Mesenchymal stem cell (in vitro differentiated cells and primary cell): ENCODE measurements around the gene ATE1.

Source experiments
- DNase-seq: peaks from one replicate; pipeline ENCODE4 v3.0.0-alpha.2; 2013
- H2AFZ ChIP-seq: one replicate; pipeline ENCODE4 v1.6.1; 2013; ENCODE audit warnings: low read depth, mild to moderate bottlenecking, control low read depth, inconsistent platforms, low read length, moderate library complexity
- H2AK5ac ChIP-seq: 2 replicates; pipeline ENCODE4 v1.6.1; 2013; ENCODE audit warnings: low read length, moderate library complexity, mild to moderate bottlenecking, inconsistent platforms; ENCODE audit not compliant: severe bottlenecking
- H2BK120ac ChIP-seq: one replicate; pipeline ENCODE4 v1.6.1; 2013; ENCODE audit warnings: low read depth, mild to moderate bottlenecking, inconsistent platforms, low read length, moderate library complexity
- H2BK12ac ChIP-seq, 2 experiments: one replicate each; pipeline ENCODE4 v1.6.1; 2013; ENCODE audit warnings: inconsistent platforms in 2 of 2, low read length in 2 of 2, mild to moderate bottlenecking in 2 of 2, moderate library complexity in 2 of 2, control low read depth in 1 of 2
- H2BK15ac ChIP-seq: one replicate; pipeline ENCODE4 v1.6.1; 2013; ENCODE audit warnings: mild to moderate bottlenecking, low read depth, inconsistent platforms; ENCODE audit not compliant: poor library complexity, severe bottlenecking
- H2BK5ac ChIP-seq: 2 replicates; pipeline ENCODE4 v1.6.1; 2013; ENCODE audit warnings: low read depth, mild to moderate bottlenecking, low read length, control low read depth, inconsistent platforms; ENCODE audit not compliant: poor library complexity, severe bottlenecking
- H3K14ac ChIP-seq, 2 experiments: one replicate each; pipeline ENCODE4 v1.6.1; 2013; ENCODE audit warnings: inconsistent platforms in 2 of 2, low read length in 2 of 2, control low read depth in 1 of 2, mild to moderate bottlenecking in 1 of 2, moderate library complexity in 1 of 2
- H3K18ac ChIP-seq, 2 experiments: one replicate each; pipeline ENCODE4 v1.6.1; 2013; ENCODE audit warnings: inconsistent platforms in 2 of 2, low read length in 2 of 2, control low read depth in 1 of 2, low read depth in 1 of 2, mild to moderate bottlenecking in 1 of 2
- H3K23ac ChIP-seq, 2 experiments: one replicate each; pipeline ENCODE4 v1.6.1; 2013; ENCODE audit warnings: inconsistent platforms in 2 of 2, low read length in 2 of 2, mild to moderate bottlenecking in 2 of 2, moderate library complexity in 2 of 2, control low read depth in 1 of 2
- H3K27ac ChIP-seq: 2 replicates; pipeline ENCODE4 v1.5.1; 2013; ENCODE audit warnings: mild to moderate bottlenecking, moderate library complexity, low read length, control low read depth, inconsistent platforms; ENCODE audit not compliant: poor library complexity, severe bottlenecking
- H3K27me3 ChIP-seq, 2 experiments: 2 replicates each; pipeline versions ENCODE4 v1.6.1 to v1.7.0; 2013; ENCODE audit warnings: low read length in 2 of 2, mild to moderate bottlenecking in 2 of 2, moderate library complexity in 2 of 2, control low read depth in 1 of 2, inconsistent platforms in 1 of 2; ENCODE audit not compliant: control insufficient read depth in 1 of 2, insufficient read depth in 1 of 2
- H3K36me3 ChIP-seq, 2 experiments: 2 replicates each; pipeline versions ENCODE4 v1.6.1 to v1.7.0; 2013; ENCODE audit warnings: low read length in 2 of 2, control low read depth in 1 of 2, inconsistent platforms in 1 of 2, low read depth in 1 of 2, mild to moderate bottlenecking in 1 of 2; ENCODE audit not compliant: insufficient read depth in 2 of 2, control insufficient read depth in 1 of 2
- H3K4ac ChIP-seq, 2 experiments: one replicate each; pipeline ENCODE4 v1.6.1; 2013; ENCODE audit warnings: inconsistent platforms in 2 of 2, low read length in 2 of 2, mild to moderate bottlenecking in 2 of 2, moderate library complexity in 2 of 2, control low read depth in 1 of 2, low read depth in 1 of 2
- H3K4me1 ChIP-seq: 2 replicates; pipeline ENCODE4 v1.6.1; 2013; ENCODE audit warnings: low read depth, low read length, control low read depth; ENCODE audit not compliant: control insufficient read depth, insufficient read depth
- H3K4me2 ChIP-seq: 2 replicates; pipeline ENCODE4 v1.6.1; 2013; ENCODE audit warnings: low read length, mild to moderate bottlenecking, inconsistent platforms; ENCODE audit not compliant: poor library complexity, severe bottlenecking
- H3K4me3 ChIP-seq, 2 experiments: 2 replicates each; pipeline versions ENCODE4 v1.5.1 to v1.7.0; 2013; ENCODE audit warnings: low read length in 2 of 2, mild to moderate bottlenecking in 2 of 2, control low read depth in 1 of 2, low read depth in 1 of 2; ENCODE audit not compliant: insufficient read depth in 1 of 2
- H3K79me1 ChIP-seq: replicated peaks from 2 replicates; pipeline ENCODE4 v1.6.1; 2013; ENCODE audit warnings: mild to moderate bottlenecking, control low read depth, low read length, inconsistent platforms; ENCODE audit not compliant: poor library complexity, severe bottlenecking
- H3K9ac ChIP-seq: 2 replicates; pipeline ENCODE4 v1.7.0; 2013; ENCODE audit warnings: mild to moderate bottlenecking, low read length, moderate library complexity
- H3K9me3 ChIP-seq: 2 replicates; pipeline ENCODE4 v1.7.0; 2013; ENCODE audit warnings: mild to moderate bottlenecking, low read length; ENCODE audit not compliant: control insufficient read depth
- H4K8ac ChIP-seq: one replicate; pipeline ENCODE4 v1.6.1; 2013; ENCODE audit warnings: inconsistent platforms, mild to moderate bottlenecking, low read length, moderate library complexity
- H4K91ac ChIP-seq: one replicate; pipeline ENCODE4 v1.6.1; 2013; ENCODE audit warnings: mild to moderate bottlenecking, low read length, inconsistent platforms
- WGBS: methylation state at CpG from one replicate; pipeline ENCODE4 v1.1.7; 2013; ENCODE audit warnings: mixed read lengths; 5-methylcytosine and 5-hydroxymethylcytosine counted together

ATE1 gene

DNA sequence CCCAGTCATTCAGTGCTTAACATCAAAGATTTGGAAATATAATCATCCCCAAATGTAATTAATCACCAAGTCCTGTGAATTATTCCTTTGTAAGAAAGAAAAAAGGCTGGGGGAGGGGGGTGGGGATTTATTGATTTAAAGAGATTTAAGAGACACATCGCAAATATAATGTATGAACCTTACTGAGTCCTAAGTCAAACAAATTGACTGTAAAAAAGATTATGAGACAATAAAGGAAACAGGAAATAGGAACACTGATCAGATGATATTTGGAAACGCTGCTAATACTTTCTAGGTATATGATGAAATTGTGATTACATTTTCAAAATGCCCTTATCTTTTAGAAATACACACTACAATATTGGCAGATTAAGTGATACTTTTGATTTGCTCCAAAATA, 92.5 kb downstream of the ATE1 start:
- Histone ChIP-seq H3K9me3 (no peaks in the 10 kb centered on the region), H3K27ac (no peak overlapping the region), H2BK12ac (no peak overlapping the region), H3K14ac (no peak overlapping the region), H3K23ac (no peak overlapping the region), H2AFZ (no peak overlapping the region), H3K4ac (no peak overlapping the region), H3K4me2 (no peak overlapping the region), H3K18ac (no peak overlapping the region), H4K91ac (no peak overlapping the region), H4K8ac (no peak overlapping the region), H2BK120ac (no peak overlapping the region), H3K4me1 (no peaks in the 10 kb centered on the region), H3K79me1 (peaks cover 3% of the 10 kb centered on the region), H3K36me3 (peaks cover 5 to 43% of the 10 kb centered on the region in 2 experiments), H3K27me3 (no peaks in the 10 kb centered on the region), H2BK15ac (no peak overlapping the region), H3K9ac (no peak overlapping the region), H2BK5ac (no peak overlapping the region), H3K4me3 (no peak overlapping the region), H2AK5ac (no peak overlapping the region)
- 100% methylated on average over 1 of the region's 2 CpGs for WGBS
- DNase-seq: no peak

DNA sequence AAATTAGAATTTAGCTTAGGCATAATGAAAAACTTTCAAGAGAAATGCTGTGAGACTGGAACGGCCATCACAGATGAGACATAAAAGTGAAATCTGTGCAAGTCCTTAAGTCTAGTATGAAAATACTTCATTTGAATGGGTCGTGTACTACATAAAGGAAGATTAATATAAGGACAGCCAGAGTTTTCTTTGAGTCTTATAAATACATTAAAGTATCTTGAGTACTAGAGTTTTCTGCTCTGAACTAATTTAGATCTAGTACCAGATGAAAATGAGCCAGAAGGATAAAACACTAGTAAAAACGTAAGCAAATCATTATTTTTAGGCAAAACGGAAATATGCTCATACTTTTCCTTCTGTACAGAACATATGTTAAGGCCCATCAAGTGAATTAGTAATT, 93.1 kb downstream of the ATE1 start:
- no peak overlapping the region for H3K23ac ChIP-seq
- no peak overlapping the region for H2BK15ac ChIP-seq
- WGBS: 100% methylated on average over 1 of the region's 4 CpGs
- H2BK120ac ChIP-seq: no peak overlapping the region
- H2AFZ ChIP-seq: no peak overlapping the region
- no peak overlapping the region for H3K4ac ChIP-seq
- no peak overlapping the region for H2AK5ac ChIP-seq
- no peak overlapping the region for H3K9ac ChIP-seq
- no peaks in the 10 kb centered on the region for H3K27me3 ChIP-seq
- H2BK12ac ChIP-seq: no peak overlapping the region
- H3K27ac ChIP-seq: no peak overlapping the region
- DNase-seq: no peak
- H3K4me3 ChIP-seq: no peak overlapping the region
- no peaks in the 10 kb centered on the region for H3K4me1 ChIP-seq
- H3K14ac ChIP-seq: no peak overlapping the region
- H3K4me2 ChIP-seq: no peak overlapping the region
- H3K18ac ChIP-seq: no peak overlapping the region
- H3K36me3 ChIP-seq: peaks cover 5 to 46% of the 10 kb centered on the region in 2 experiments
- H3K9me3 ChIP-seq: no peaks in the 10 kb centered on the region
- H4K91ac ChIP-seq: no peak overlapping the region
- H3K79me1 ChIP-seq: peaks cover 6% of the 10 kb centered on the region
- no peak overlapping the region for H4K8ac ChIP-seq
- H2BK5ac ChIP-seq: no peak overlapping the region

DNA sequence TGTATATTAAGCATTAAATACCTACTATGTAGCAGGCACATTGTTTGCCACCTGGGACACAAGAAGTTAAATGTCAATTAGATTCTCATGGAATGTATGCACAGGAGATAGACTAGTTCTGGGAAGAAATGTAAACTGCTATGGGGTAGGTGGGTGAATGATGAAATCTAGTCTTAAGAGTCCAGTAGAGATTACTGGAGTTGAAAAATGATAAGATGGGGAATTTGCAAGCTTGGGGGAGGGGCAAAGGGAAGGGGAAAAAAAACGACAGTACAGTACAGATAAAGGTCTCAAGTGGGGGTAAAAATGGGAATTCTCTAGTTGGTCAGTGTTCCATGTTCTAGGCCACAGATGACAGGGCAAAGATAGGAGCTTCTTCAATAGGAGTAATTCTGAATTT, 94.4 kb downstream of the ATE1 start:
- 94% methylated on average over 1 of the region's 1 CpG for WGBS
- Histone ChIP-seq H3K27ac (no peak overlapping the region), H2BK5ac (no peak overlapping the region), H4K91ac (no peak overlapping the region), H3K27me3 (no peaks in the 10 kb centered on the region), H2BK15ac (no peak overlapping the region), H3K18ac (no peak overlapping the region), H3K4me2 (no peak overlapping the region), H2AK5ac (no peak overlapping the region), H3K9me3 (no peaks in the 10 kb centered on the region), H3K79me1 (peaks cover 6% of the 10 kb centered on the region), H3K4me1 (no peaks in the 10 kb centered on the region), H3K23ac (no peak overlapping the region), H3K4ac (no peak overlapping the region), H3K36me3 (peaks cover 7 to 50% of the 10 kb centered on the region in 2 experiments), H2BK12ac (no peak overlapping the region), H3K4me3 (no peak overlapping the region), H4K8ac (no peak overlapping the region), H2AFZ (no peak overlapping the region), H3K9ac (no peak overlapping the region), H3K14ac (no peak overlapping the region), H2BK120ac (no peak overlapping the region)
- no peak for DNase-seq

DNA sequence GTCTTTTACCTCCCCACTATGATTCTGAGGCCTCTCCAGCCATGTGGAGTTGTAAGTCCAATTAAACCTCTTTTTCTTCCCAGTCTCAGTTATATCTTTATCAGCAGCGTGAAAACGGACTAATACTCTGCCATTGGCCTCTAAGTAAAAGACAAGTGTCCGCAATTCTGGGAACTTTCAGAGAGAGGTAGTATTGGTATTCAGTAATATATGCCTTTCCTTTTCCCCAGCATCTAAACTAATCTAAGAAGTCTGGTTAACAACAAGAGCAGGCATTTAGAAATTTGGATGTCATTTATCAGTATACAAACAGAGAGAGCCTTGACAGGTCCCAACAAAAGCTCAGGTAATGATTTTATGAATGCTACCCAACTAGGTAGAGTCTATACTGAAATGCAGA, 95.2 kb downstream of the ATE1 start:
- H2AK5ac ChIP-seq: no peak overlapping the region
- H3K9ac ChIP-seq: no peak overlapping the region
- no peak overlapping the region for H3K4me2 ChIP-seq
- no peak overlapping the region for H3K18ac ChIP-seq
- no peaks in the 10 kb centered on the region for H3K9me3 ChIP-seq
- DNase-seq: no peak
- H3K36me3 ChIP-seq: peaks cover 7 to 54% of the 10 kb centered on the region in 2 experiments
- H2AFZ ChIP-seq: no peak overlapping the region
- H2BK12ac ChIP-seq: no peak overlapping the region
- no peak overlapping the region for H3K27ac ChIP-seq
- H3K4me3 ChIP-seq: no peak overlapping the region
- H2BK15ac ChIP-seq: no peak overlapping the region
- no peak overlapping the region for H4K8ac ChIP-seq
- H3K27me3 ChIP-seq: no peaks in the 10 kb centered on the region
- no peak overlapping the region for H3K4ac ChIP-seq
- no peak overlapping the region for H3K23ac ChIP-seq
- no peak overlapping the region for H2BK5ac ChIP-seq
- H2BK120ac ChIP-seq: no peak overlapping the region
- H3K79me1 ChIP-seq: peaks cover 4% of the 10 kb centered on the region
- no peak overlapping the region for H3K14ac ChIP-seq
- no peak overlapping the region for H4K91ac ChIP-seq
- H3K4me1 ChIP-seq: no peaks in the 10 kb centered on the region
- no CpG with 5 or more reads among the region's 3 CpGs for WGBS
